OCI-LY7 (cell line): ENCODE results near the gene CCDC73. TPM values are rescaled to one million over a fixed set of nuclear protein-coding genes. Genes with fewer than 3 reads are reported as not detected.

Source experiments
- BruUV-seq: library from RNA; stranded (reverse); fragments of 400-500 nt; replicated peaks from 2 replicates; lab custom pipeline; 2021; lab: Mats Ljungman, UMichigan
- CTCF ChIA-PET: fragments of 300-600 bp; sonication (Branson Sonifier 250); formaldehyde crosslinking; loops from one replicate; lab custom pipeline; 2022; ENCODE audit warnings: antibody characterized with exemption; ENCODE audit not compliant: unreplicated experiment; lab: Charles Lee
- POLR2A ChIA-PET: fragments of 300-600 bp; sonication (Branson Sonifier 250); formaldehyde crosslinking; loops from one replicate; lab custom pipeline; 2022; ENCODE audit warnings: antibody characterized with exemption; lab: Charles Lee
- DNase-seq: peaks from one replicate; pipeline ENCODE4 v3.0.0-alpha.2; 2015; ENCODE audit warnings: low spot score
- H2AFZ ChIP-seq: fragments of 200-600 bp; sonication (generic), shearing (Covaris generic); 2 replicates; pipeline ENCODE4 v1.6.1; 2014; ENCODE audit warnings: mild to moderate bottlenecking, antibody characterized with exemption, low read length, moderate library complexity
- H3K27ac ChIP-seq: fragments of 200-600 bp; sonication (generic); 2 replicates; pipeline ENCODE4 v1.5.1; 2014; ENCODE audit warnings: mixed run types, low read depth, mild to moderate bottlenecking, moderate library complexity, low read length, inconsistent platforms; ENCODE audit not compliant: poor library complexity, severe bottlenecking
- H3K36me3 ChIP-seq: fragments of 200-600 bp; sonication (generic); 2 replicates; pipeline ENCODE4 v1.6.1; 2014; ENCODE audit warnings: mild to moderate bottlenecking, antibody characterized with exemption, low read length, moderate library complexity, mixed read lengths; ENCODE audit not compliant: insufficient read depth
- H3K4me1 ChIP-seq: fragments of 200-600 bp; sonication (generic); 2 replicates; pipeline ENCODE4 v1.5.1; 2014; ENCODE audit warnings: mild to moderate bottlenecking, low read length; ENCODE audit not compliant: insufficient read depth, poor library complexity, severe bottlenecking
- H3K4me2 ChIP-seq: fragments of 200-600 bp; sonication (generic); 2 replicates; pipeline ENCODE4 v1.6.1; 2014; ENCODE audit warnings: mild to moderate bottlenecking, low read length
- H3K4me3 ChIP-seq: fragments of 200-600 bp; sonication (generic); 2 replicates; pipeline ENCODE4 v1.5.1; 2014; ENCODE audit warnings: mild to moderate bottlenecking, low read depth, low read length; ENCODE audit not compliant: poor library complexity, severe bottlenecking
- H3K79me2 ChIP-seq: fragments of 200-600 bp; sonication (generic); 2 replicates; pipeline ENCODE4 v1.6.1; 2016; ENCODE audit warnings: low read depth, mild to moderate bottlenecking, low read length, moderate library complexity, mixed read lengths; ENCODE audit not compliant: insufficient read depth
- H3K9me2 ChIP-seq: fragments of 200-600 bp; sonication (generic); 2 replicates; pipeline ENCODE4 v1.6.1; 2016; ENCODE audit warnings: mild to moderate bottlenecking, low read length, mixed read lengths; ENCODE audit not compliant: insufficient read depth
- H3K9me3 ChIP-seq: fragments of 200-600 bp; sonication (generic); 2 replicates; pipeline ENCODE4 v1.6.1; 2014; ENCODE audit warnings: mild to moderate bottlenecking, mixed run types, low read length, mixed read lengths
- H4K20me1 ChIP-seq: fragments of 200-600 bp; sonication (generic); 2 replicates; pipeline ENCODE4 v1.6.1; 2014; ENCODE audit warnings: mild to moderate bottlenecking, antibody characterized with exemption, low read length, moderate library complexity, mixed read lengths; ENCODE audit not compliant: insufficient read depth
- CTCF ChIP-seq: fragments of 200-600 bp; sonication (generic); conservative IDR thresholded peaks from 2 replicates; pipeline ENCODE4 v1.5.1; 2014; ENCODE audit warnings: mild to moderate bottlenecking, antibody characterized with exemption, low read length, moderate library complexity, mixed read lengths
- EZH2phosphoT487 ChIP-seq: fragments of 200-600 bp; sonication (generic); IDR thresholded peaks from 2 replicates; pipeline ENCODE4 v1.6.1; 2018; ENCODE audit warnings: low read depth, borderline replicate concordance, mild to moderate bottlenecking, mixed run types, antibody characterized with exemption, low read length, moderate library complexity, mixed read lengths
- intact Hi-C: fragments of 100-400 bp; cut with micrococcal nuclease; formaldehyde crosslinking; loops from one replicate; pipeline ENCODE4 v1.10.0; 2022; ENCODE audit not compliant: unreplicated experiment
- total RNA-seq, 2 experiments: library from RNA; depleted of rRNA in 1 of 2; stranded (reverse); fragments of >200 nt in 1 of 2; shearing (Covaris generic) in 1 of 2; gene quantifications; 2 replicates each; pipeline ENCODE4 v1.2.3, GENCODE V29; 2014 to 2022

The CCDC73 gene
- total RNA-seq, 2 experiments from 2014 or later: not detected

GRCh38 chr11:32830413-32830738, 35.9 kb upstream of the CCDC73 start:
- no peaks in the 10 kb centered on the region for H3K79me2 ChIP-seq
- no peaks in the 10 kb centered on the region for H3K9me3 ChIP-seq
- H3K4me3 ChIP-seq: no peak overlapping the region
- no peak overlapping the region for H2AFZ ChIP-seq
- H3K4me2 ChIP-seq: no peak overlapping the region
- intact Hi-C loops: no loop called here
- H3K4me1 ChIP-seq: no peaks in the 10 kb centered on the region
- H3K9me2 ChIP-seq: no peaks in the 10 kb centered on the region
- ChIA-PET POLR2A (interaction anchor here (0.6 kb wide), 1 partner anchor 18 kb away, joined by 3 read pairs; no protein-coding TSS in a partner anchor), CTCF (no interaction called here)
- BruUV-seq: no TSS peak
- H3K27ac ChIP-seq: no peak overlapping the region
- DNase-seq: no peak
- TF ChIP-seq CTCF (no peak), EZH2phosphoT487 (no peak)
- no peaks in the 10 kb centered on the region for H4K20me1 ChIP-seq
- no peaks in the 10 kb centered on the region for H3K36me3 ChIP-seq

GRCh38 chr11:32829680-32830412, 35.4 kb upstream of the CCDC73 start, which contains the start of gene PRRG4:
TSS of gene PRRG4 (plus strand) at chr11:32829927. CDS start at chr11:32830530, 603 bp downstream.
- no peak for TF ChIP-seq CTCF
- no peak for TF ChIP-seq EZH2phosphoT487
- Histone ChIP-seq H3K79me2 (no peaks in the 10 kb centered on the region), H3K4me1 (no peaks in the 10 kb centered on the region), H3K36me3 (no peaks in the 10 kb centered on the region), H2AFZ (peak within 1 kb of the TSS; percentile 65; the same call in 1 of the 2 replicates), H3K4me3 (peak within 1 kb of the TSS; percentile 56), H3K4me2 (peak within 1 kb of the TSS; percentile 60), H3K9me3 (no peaks in the 10 kb centered on the region), H3K27ac (no peak within 1 kb of the TSS), H3K9me2 (no peaks in the 10 kb centered on the region), H4K20me1 (no peaks in the 10 kb centered on the region)
- intact Hi-C loops: loop anchor here (5.0 kb wide), 1 partner anchor 37 kb away; no protein-coding TSS in a partner anchor
- peak; percentile 4 for DNase-seq
- ChIA-PET CTCF (no interaction called here), POLR2A (no interaction called here)
- no TSS peak for BruUV-seq

GRCh38 chr11:32829157-32829679, 34.8 kb upstream of the CCDC73 start:
- Histone ChIP-seq H3K79me2 (no peaks in the 10 kb centered on the region), H3K9me3 (no peaks in the 10 kb centered on the region), H3K27ac (no peak overlapping the region), H3K4me1 (no peaks in the 10 kb centered on the region), H3K4me3 (peak overlapping the region; percentile 56), H3K36me3 (no peaks in the 10 kb centered on the region), H4K20me1 (no peaks in the 10 kb centered on the region), H2AFZ (peak overlapping the region; percentile 65; the same call in 1 of the 2 replicates), H3K4me2 (peak overlapping the region; percentile 60), H3K9me2 (no peaks in the 10 kb centered on the region)
- DNase-seq: no peak
- TF ChIP-seq CTCF (no peak), EZH2phosphoT487 (no peak)
- CTCF ChIA-PET: no interaction called here
- intact Hi-C loops: loop anchor here (5.0 kb wide), 1 partner anchor 38 kb away; no protein-coding TSS in a partner anchor
- POLR2A ChIA-PET: interaction anchor here (0.8 kb wide), 1 partner anchor 12 kb away, joined by 6 read pairs; no protein-coding TSS in a partner anchor
- BruUV-seq: no TSS peak
